GM12878 (cell line): Measurements from ENCODE around the gene AJUBA. TPM values are rescaled to one million over a fixed set of nuclear protein-coding genes. Genes with fewer than 3 reads are reported as not detected.

ENCODE experiments used
- ATAC-seq: fragments of 200-7000 bp; cut with Tn5 transposase; 3 replicates; pipeline ENCODE4 v1.9.1; 2020; ENCODE audit warnings: mild to moderate bottlenecking, moderate library complexity
- BruUV-seq: library from RNA; stranded (reverse); fragments of 400-500 nt; replicated peaks from 2 replicates; lab custom pipeline; 2021; lab: Mats Ljungman, UMichigan
- CTCF ChIA-PET: fragments of 300-600 bp; sonication (Branson Sonifier 250); formaldehyde crosslinking; extraction: SDS; loops from one replicate; lab custom pipeline; 2021; ENCODE audit warnings: inconsistent platforms; lab: Yijun Ruan, JAX
- POLR2A ChIA-PET: fragments of 350-600 bp; formaldehyde crosslinking; extraction: SDS; loops from one replicate; lab custom pipeline; 2021; ENCODE audit warnings: inconsistent platforms; lab: Charles Lee
- RAD21 ChIA-PET: fragments of 300-600 bp; sonication (Branson Sonifier 250); formaldehyde crosslinking; loops from one replicate; lab custom pipeline; 2023; ENCODE audit warnings: antibody characterized with exemption; ENCODE audit not compliant: unreplicated experiment; lab: Charles Lee
- SMC1A ChIA-PET: fragments of 300-600 bp; sonication (Branson Sonifier 250); formaldehyde crosslinking; loops from one replicate; lab custom pipeline; 2023; ENCODE audit not compliant: unreplicated experiment, uncharacterized antibody; lab: Charles Lee
- DNase-seq: peaks from one replicate; pipeline ENCODE4 v3.0.0-alpha.2; 2011; ENCODE audit warnings: low read depth, low spot score
- FAIRE-seq: peaks from 3 replicates; lab custom pipeline; 2011; peaks lifted over from hg19 to GRCh38; lab: Jason Lieb, UNC
- H2AFZ ChIP-seq: 2 replicates; pipeline ENCODE4 v1.6.0; 2011; ENCODE audit warnings: low read depth, low read length, control low read depth; ENCODE audit not compliant: control insufficient read depth
- H3K27ac ChIP-seq: 2 replicates; pipeline ENCODE4 v1.5.1; 2011; ENCODE audit warnings: control low read depth; ENCODE audit not compliant: control insufficient read depth, insufficient read depth
- H3K27me3 ChIP-seq, 2 experiments: replicated peaks in 1 of 2; 2 replicates each; pipeline versions ENCODE4 v1.6.0 to v1.6.1; 2011; ENCODE audit warnings: low read length in 1 of 2; ENCODE audit not compliant: control insufficient read depth in 2 of 2, insufficient read depth in 2 of 2
- H3K36me3 ChIP-seq, 2 experiments: 2 replicates each; pipeline ENCODE4 v1.5.1; 2011; ENCODE audit warnings: low read length in 1 of 2; ENCODE audit not compliant: control insufficient read depth in 2 of 2, insufficient read depth in 2 of 2
- H3K4me1 ChIP-seq: 2 replicates; pipeline ENCODE4 v1.6.1; 2011; ENCODE audit warnings: mild to moderate bottlenecking, low read length, moderate library complexity, mixed read lengths; ENCODE audit not compliant: control insufficient read depth, insufficient read depth
- H3K4me2 ChIP-seq: 2 replicates; pipeline ENCODE4 v1.6.0; 2011; ENCODE audit warnings: control low read depth; ENCODE audit not compliant: control insufficient read depth, insufficient read depth
- H3K4me3 ChIP-seq: fragments of 200-600 bp; sonication (generic); 2 replicates; pipeline ENCODE4 v1.5.1; 2016
- H3K79me2 ChIP-seq: 2 replicates; pipeline ENCODE4 v1.6.0; 2011; ENCODE audit warnings: low read length; ENCODE audit not compliant: control insufficient read depth, insufficient read depth
- H3K9ac ChIP-seq: 2 replicates; pipeline ENCODE4 v1.8.0; 2011; ENCODE audit warnings: low read length, control low read depth, mixed read lengths; ENCODE audit not compliant: control insufficient read depth, insufficient read depth
- H3K9me3 ChIP-seq: replicated peaks from 3 replicates; pipeline ENCODE4 v1.5.1; 2011; ENCODE audit warnings: mild to moderate bottlenecking, low read length; ENCODE audit not compliant: control insufficient read depth, insufficient read depth
- H4K20me1 ChIP-seq: 2 replicates; pipeline ENCODE4 v1.6.0; 2011; ENCODE audit not compliant: control insufficient read depth, insufficient read depth
- BRCA1 ChIP-seq: IDR thresholded peaks from 2 replicates; pipeline ENCODE4 v1.6.1; 2011; ENCODE audit warnings: low read depth, low read length, improper control_type of control experiment
- CREB1 ChIP-seq: IDR thresholded peaks from 2 replicates; pipeline ENCODE4 v1.6.1; 2012; ENCODE audit warnings: low read depth, mild to moderate bottlenecking, inconsistent platforms
- FOXK2 ChIP-seq: fragments of 450-650 bp; IDR thresholded peaks from 2 replicates; pipeline ENCODE4 v1.6.1; 2017; ENCODE audit warnings: mild to moderate bottlenecking, moderate library complexity
- GATAD2B ChIP-seq: fragments of 450-650 bp; conservative IDR thresholded peaks from 2 replicates; pipeline ENCODE4 v1.6.1; 2017; ENCODE audit warnings: low read depth, mild to moderate bottlenecking, moderate library complexity
- NBN ChIP-seq: fragments of 450-650 bp; IDR thresholded peaks from 2 replicates; pipeline ENCODE4 v1.6.1; 2016
- RAD51 ChIP-seq: fragments of 450-650 bp; IDR thresholded peaks from 2 replicates; pipeline ENCODE4 v1.6.1; 2016; ENCODE audit warnings: moderate library complexity, mild to moderate bottlenecking, inconsistent platforms
- RCOR1 ChIP-seq: conservative IDR thresholded peaks from 2 replicates; pipeline ENCODE4 v1.6.1; 2012; ENCODE audit warnings: low read depth, low read length, improper control_type of control experiment
- SMC3 ChIP-seq: IDR thresholded peaks from 2 replicates; pipeline ENCODE4 v1.6.1; 2011; ENCODE audit warnings: low read length, improper control_type of control experiment, borderline replicate concordance
- STAT3 ChIP-seq: IDR thresholded peaks from 2 replicates; pipeline ENCODE4 v1.6.1; 2011; ENCODE audit warnings: low read depth, low read length, improper control_type of control experiment
- TARDBP ChIP-seq: IDR thresholded peaks from 2 replicates; pipeline ENCODE4 v1.6.1; 2016; ENCODE audit warnings: borderline replicate concordance
- USF2 ChIP-seq: IDR thresholded peaks from 2 replicates; pipeline ENCODE4 v1.6.1; 2011; ENCODE audit warnings: low read depth, low read length, improper control_type of control experiment, borderline replicate concordance
- ZBTB4 ChIP-seq: fragments of 450-650 bp; formaldehyde crosslinking; IDR thresholded peaks from 2 replicates; pipeline ENCODE4 v1.4.0; 2022; ENCODE audit warnings: mild to moderate bottlenecking, moderate library complexity
- ZNF622 ChIP-seq: fragments of 450-650 bp; IDR thresholded peaks from 2 replicates; pipeline ENCODE4 v1.6.1; 2017; ENCODE audit warnings: mild to moderate bottlenecking, inconsistent platforms
- ZSCAN29 ChIP-seq: fragments of 450-650 bp; IDR thresholded peaks from 2 replicates; pipeline ENCODE4 v1.6.1; 2017; ENCODE audit warnings: mild to moderate bottlenecking, moderate library complexity
- WGBS: methylation state at CpG from one replicate; pipeline ENCODE4 v1.1.6; 2016; ENCODE audit warnings: low lambda C conversion rate; ENCODE audit not compliant: insufficient replicate concordance, insufficient coverage; ENCODE audit errors: missing lambda C conversion rate; 5-methylcytosine and 5-hydroxymethylcytosine counted together
- in situ Hi-C: fragments of 300-500 bp; cut with MboI; formaldehyde crosslinking; loops from 9 replicates; pipeline ENCODE4 v1.14.3; 2018; ENCODE audit warnings: mixed read lengths
- intact Hi-C: fragments of 100-400 bp; cut with micrococcal nuclease; formaldehyde crosslinking; loops from one replicate; pipeline ENCODE4 v1.14.2; 2022; ENCODE audit not compliant: unreplicated experiment
- polyA plus RNA-seq, 11 experiments: library from polyadenylated mRNA; depleted of rRNA in 4 of 11; unstranded in 6 of 11; stranded (reverse) in 5 of 11; fragments of >200 nt; fragmentation: Nextera tagmentation in 4 of 11; fragmentation: Illumina TruSeq in 1 of 11; extraction: Ambion mirVana in 4 of 11; extraction: Trizol in 1 of 11; gene quantifications; 1 replicate in 1 of 11; 2 replicates in 10 of 11; pipeline versions ENCODE4 v1.2.1 to v1.2.3, GENCODE V29; 2011 to 2016; ENCODE audit warnings: inconsistent platforms in 2 of 11, missing spikeins in 2 of 11, low read depth in 1 of 11
- total RNA-seq, 4 experiments: library from RNA; depleted of rRNA in 3 of 4; stranded (reverse); fragments of >200 nt in 3 of 4; fragmentation: Illumina TruSeq in 1 of 4; extraction: Trizol in 1 of 4; gene quantifications; 2 replicates each; pipeline versions ENCODE4 v1.2.1 to v1.2.3, GENCODE V29; 2013 to 2021
- TF ChIP-seq, protein P1 (sequence below): fragments of 450-650 bp; IDR thresholded peaks from 2 replicates; pipeline ENCODE4 v1.6.1; 2016; ENCODE audit warnings: mild to moderate bottlenecking
- TF ChIP-seq, protein P2 (sequence below): IDR thresholded peaks from 2 replicates; pipeline ENCODE4 v1.6.1; 2011; ENCODE audit warnings: low read depth, mild to moderate bottlenecking, low read length, moderate library complexity, borderline replicate concordance; ENCODE audit errors: extremely low read depth
- TF ChIP-seq, protein P3 (sequence below): IDR thresholded peaks from 2 replicates; pipeline ENCODE4 v1.6.1; 2012; ENCODE audit warnings: low read depth, low read length, improper control_type of control experiment

The AJUBA gene
- total and polyA plus RNA-seq, 10 of the 15 experiments (the other 5 are each of a cell fraction or from before 2014, with no cell fraction given), result 0.03 to 18.1 (median 0.36) TPM; not detected in 1

DNA sequence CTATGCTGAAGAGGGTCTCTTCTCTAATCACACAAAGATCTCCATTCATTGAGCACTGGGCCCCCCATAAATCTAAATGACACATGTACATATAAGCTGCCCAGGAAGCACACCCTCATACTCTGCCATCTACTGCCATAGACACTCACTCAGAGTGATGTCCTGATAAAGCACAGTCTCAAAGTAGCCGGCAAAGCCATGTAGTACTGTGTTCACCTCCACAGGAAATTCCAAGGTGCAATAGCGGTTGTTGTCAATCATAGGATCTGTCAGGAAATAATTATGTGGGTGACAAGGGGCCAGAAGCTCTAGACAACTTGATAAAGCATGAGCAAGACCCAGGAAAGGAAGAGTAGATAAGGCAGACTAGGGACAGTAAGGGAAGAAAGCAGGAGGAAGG lies 60.1 kb downstream of the AJUBA start:
- DNase-seq (no peak), FAIRE-seq (no peak), ATAC-seq (no peak)
- peaks cover 11 to 23% of the 10 kb centered on the region in 2 experiments for H3K36me3 ChIP-seq
- no peaks in the 10 kb centered on the region for H4K20me1 ChIP-seq
- intact Hi-C loops (no loop called here), in situ Hi-C loops (no loop called here)
- peaks cover 16% of the 10 kb centered on the region for H3K4me1 ChIP-seq
- BruUV-seq, result no TSS peak
- H3K4me2 ChIP-seq, result no peak overlapping the region
- no peaks in the 10 kb centered on the region for H3K9me3 ChIP-seq
- no peak overlapping the region for H2AFZ ChIP-seq
- H3K27me3 ChIP-seq, result no peaks in the 10 kb centered on the region
- ChIA-PET RAD21 (no interaction called here), POLR2A (no interaction called here), CTCF (no interaction called here), SMC1A (no interaction called here)
- H3K9ac ChIP-seq, result no peak overlapping the region
- no peak for TF ChIP-seq ZBTB4 (CRISPR knock-in tag)
- TF ChIP-seq, protein P1, sequence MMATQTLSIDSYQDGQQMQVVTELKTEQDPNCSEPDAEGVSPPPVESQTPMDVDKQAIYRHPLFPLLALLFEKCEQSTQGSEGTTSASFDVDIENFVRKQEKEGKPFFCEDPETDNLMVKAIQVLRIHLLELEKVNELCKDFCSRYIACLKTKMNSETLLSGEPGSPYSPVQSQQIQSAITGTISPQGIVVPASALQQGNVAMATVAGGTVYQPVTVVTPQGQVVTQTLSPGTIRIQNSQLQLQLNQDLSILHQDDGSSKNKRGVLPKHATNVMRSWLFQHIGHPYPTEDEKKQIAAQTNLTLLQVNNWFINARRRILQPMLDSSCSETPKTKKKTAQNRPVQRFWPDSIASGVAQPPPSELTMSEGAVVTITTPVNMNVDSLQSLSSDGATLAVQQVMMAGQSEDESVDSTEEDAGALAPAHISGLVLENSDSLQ, result no peak
- no peak for TF ChIP-seq ZSCAN29
- TF ChIP-seq STAT3, result no peak
- no peak for TF ChIP-seq RCOR1
- no peak for TF ChIP-seq BRCA1
- TF ChIP-seq TARDBP, result no peak
- TF ChIP-seq, protein P2, sequence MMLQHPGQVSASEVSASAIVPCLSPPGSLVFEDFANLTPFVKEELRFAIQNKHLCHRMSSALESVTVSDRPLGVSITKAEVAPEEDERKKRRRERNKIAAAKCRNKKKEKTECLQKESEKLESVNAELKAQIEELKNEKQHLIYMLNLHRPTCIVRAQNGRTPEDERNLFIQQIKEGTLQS, result no peak
- no peak for TF ChIP-seq ZNF622
- no peak for TF ChIP-seq RAD51
- TF ChIP-seq FOXK2, result no peak
- TF ChIP-seq CREB1, result no peak
- no peak for TF ChIP-seq NBN
- TF ChIP-seq GATAD2B, result no peak
- no peak for TF ChIP-seq SMC3
- TF ChIP-seq, protein P3, sequence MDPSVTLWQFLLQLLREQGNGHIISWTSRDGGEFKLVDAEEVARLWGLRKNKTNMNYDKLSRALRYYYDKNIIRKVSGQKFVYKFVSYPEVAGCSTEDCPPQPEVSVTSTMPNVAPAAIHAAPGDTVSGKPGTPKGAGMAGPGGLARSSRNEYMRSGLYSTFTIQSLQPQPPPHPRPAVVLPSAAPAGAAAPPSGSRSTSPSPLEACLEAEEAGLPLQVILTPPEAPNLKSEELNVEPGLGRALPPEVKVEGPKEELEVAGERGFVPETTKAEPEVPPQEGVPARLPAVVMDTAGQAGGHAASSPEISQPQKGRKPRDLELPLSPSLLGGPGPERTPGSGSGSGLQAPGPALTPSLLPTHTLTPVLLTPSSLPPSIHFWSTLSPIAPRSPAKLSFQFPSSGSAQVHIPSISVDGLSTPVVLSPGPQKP, result no peak
- no peak for TF ChIP-seq USF2
- no peak overlapping the region for H3K4me3 ChIP-seq
- no peak overlapping the region for H3K27ac ChIP-seq
- peaks cover 19% of the 10 kb centered on the region for H3K79me2 ChIP-seq
- WGBS, result 97% methylated on average over 2 of the region's 2 CpGs
